SH-SY5Y (cell line): ENCODE results near the gene WFDC6.

Experiments used
- GATA2 ChIP-seq: IDR thresholded peaks from 2 replicates; pipeline ENCODE4 v1.6.1; 2011; ENCODE audit warnings: mild to moderate bottlenecking, low read depth, low read length
- GATA3 ChIP-seq: IDR thresholded peaks from 2 replicates; pipeline ENCODE4 v1.6.1; 2011; ENCODE audit warnings: low read depth, mild to moderate bottlenecking, low read length, moderate library complexity

DNA sequence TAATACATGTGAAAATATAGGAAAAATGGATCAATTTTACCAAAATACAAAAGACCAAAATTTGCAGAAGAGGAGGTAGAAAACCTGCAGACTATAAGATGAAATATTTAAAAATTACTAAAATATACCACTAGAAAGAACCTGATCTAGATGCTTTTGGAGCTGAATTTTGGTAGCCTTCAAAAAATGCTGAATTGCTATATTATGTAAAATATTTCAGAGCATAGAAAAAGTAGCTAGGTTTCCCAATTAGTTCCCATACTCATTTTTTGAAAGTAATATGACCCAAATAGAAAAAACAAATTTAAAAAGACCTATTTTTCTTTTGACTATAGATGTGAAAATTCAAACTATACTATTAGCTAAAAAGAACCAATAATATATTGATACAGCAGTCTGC, 11.5 kb upstream of the WFDC6 start:
- TF ChIP-seq GATA2 = no peak
- no peak for TF ChIP-seq GATA3
